HG02610 (cell line): ENCODE data around the gene ASMT.
"Not testable (repeated sequence)": the region's sequence is repeated elsewhere in the genome, so short reads cannot be mapped to it uniquely, and the experiment has no call there.

Experiments used
- ATAC-seq: cut with Tn5 transposase; IDR thresholded peaks from one replicate; pipeline ENCODE4 v1.9.1; 2021; ENCODE audit warnings: mild to moderate bottlenecking, moderate library complexity; ENCODE audit not compliant: unreplicated experiment

The ASMT gene, protein sequence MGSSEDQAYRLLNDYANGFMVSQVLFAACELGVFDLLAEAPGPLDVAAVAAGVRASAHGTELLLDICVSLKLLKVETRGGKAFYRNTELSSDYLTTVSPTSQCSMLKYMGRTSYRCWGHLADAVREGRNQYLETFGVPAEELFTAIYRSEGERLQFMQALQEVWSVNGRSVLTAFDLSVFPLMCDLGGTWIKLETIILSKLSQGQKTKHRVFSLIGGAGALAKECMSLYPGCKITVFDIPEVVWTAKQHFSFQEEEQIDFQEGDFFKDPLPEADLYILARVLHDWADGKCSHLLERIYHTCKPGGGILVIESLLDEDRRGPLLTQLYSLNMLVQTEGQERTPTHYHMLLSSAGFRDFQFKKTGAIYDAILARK

DNA sequence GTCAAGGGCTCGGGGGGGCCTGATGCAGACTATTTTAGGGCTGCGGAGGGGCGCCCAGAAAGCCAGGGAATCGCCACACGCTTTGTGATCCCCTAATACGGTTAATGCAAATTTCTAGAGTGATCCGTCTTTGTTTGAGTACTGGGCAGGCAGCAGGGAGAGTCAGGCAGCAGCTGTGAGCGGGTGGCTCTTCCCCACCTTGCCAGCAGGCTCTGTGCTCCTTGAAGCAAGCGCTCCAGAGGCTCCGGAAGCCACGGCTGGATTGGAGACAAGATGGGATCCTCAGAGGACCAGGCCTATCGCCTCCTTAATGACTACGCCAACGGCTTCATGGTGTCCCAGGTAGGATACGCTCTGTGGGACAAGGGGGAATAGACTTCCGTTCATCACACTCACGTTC lies at the start of gene ASMT:
ASMT (plus strand) TSS at position 133 of the 400 bp plus-strand sequence; CDS start at position 274, 141 bp downstream.
- ATAC-seq = no peak

DNA sequence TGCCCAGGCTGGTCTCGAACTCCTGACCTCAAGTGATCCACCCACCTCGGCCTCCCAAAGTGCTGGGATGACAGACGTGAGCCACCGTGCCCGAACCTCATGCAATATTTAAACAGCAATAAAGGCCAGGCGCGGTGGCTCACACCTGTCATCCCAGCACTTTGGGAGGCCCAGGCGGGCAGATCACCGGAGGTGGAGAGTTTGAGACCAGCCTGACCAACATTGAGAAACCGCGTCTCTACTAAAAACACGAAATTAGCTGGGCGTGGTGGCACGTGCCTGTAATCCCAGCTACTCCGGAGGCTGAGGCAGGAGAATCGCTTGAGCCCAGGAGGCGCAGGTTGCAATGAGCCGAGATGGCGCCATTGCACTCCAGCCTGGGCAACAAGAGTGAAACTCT lies 40.7 kb upstream of the ASMT start:
- not testable (repeated sequence) for ATAC-seq

DNA sequence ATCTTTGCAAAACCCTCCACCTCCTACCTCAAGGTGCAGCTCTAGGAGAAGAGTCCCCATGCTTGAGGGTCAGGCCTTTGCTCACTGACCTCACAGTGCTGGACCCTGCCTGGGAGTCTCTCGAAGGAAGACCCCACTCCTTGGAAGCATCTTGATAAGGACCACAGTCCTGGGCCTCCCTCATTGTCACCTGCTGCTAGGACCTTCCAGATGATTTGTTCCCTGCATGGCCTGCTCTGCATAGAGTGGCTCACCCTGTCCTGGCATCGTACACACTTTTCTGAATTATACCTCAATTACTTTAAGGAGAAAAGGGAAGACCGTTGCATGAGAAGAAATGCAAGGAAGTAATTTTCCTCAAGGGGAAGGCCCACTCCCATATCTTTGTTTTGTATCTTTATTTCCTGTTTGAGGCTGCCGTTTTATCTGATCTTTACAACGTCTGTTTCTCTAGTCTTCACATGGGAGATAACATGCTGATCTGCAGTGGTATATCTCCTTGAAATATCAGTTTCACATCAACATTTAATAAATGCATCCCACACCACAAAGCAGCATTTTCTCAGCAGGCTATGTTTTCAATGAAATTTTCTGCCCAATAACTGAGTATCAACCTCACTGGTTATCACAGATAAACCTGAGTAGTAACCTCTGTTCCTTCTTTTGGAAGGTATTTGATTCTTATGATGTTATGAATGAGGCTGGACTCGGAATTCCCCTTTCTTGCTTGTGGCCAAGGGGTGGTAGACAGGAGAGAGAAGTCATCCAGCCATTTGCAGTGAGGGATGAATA lies 38.5 kb upstream of the ASMT start:
- no peak for ATAC-seq

DNA sequence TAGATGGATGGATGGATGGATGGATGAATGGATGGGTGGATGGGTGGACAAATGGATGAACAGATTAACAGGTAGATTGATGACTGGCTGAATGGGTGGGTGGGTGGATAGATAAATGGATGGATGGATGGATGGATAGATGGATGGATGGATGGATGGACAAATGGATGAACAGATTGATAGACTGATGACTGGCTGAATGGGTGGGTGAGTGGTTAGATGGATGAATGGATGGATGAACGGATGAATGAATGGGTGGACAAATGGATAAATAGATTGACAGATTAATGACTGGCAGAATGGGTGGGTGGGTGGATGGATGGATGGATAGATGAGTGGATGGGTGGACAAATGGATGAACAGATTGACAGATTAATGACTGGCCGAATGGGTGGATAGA lies 37.0 kb upstream of the ASMT start:
- no peak for ATAC-seq

DNA sequence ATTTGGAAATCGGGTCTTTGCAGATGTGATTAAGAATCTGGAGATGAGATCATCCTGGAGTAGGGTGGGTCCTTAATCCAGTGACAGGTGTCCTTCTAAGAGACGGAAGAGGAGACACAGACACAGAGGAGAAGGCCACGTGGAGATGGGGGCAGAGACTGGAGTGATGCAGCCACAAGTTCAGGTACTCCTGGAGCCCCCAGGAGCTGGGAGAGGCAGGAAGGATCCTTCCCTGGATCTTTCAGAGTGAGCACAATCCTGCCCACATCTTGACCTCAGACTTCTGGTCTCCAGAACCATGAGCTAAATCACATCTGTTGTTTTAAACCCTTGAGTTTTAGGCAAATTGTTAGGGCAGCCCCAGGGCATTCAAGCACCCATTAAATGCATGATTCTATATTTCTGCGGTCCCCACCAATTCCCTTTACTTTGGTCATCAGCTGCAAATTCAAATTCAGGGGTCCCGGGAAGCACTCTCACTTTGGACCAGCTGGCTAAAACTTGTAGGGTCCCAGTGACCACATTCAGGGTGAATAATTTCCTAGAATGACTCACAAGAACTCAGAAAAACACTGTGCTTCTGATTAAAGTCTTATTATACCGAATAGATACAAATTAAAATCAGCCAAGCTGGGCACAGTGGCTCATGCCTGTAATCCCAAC lies 36.2 kb upstream of the ASMT start:
- ATAC-seq = no peak

DNA sequence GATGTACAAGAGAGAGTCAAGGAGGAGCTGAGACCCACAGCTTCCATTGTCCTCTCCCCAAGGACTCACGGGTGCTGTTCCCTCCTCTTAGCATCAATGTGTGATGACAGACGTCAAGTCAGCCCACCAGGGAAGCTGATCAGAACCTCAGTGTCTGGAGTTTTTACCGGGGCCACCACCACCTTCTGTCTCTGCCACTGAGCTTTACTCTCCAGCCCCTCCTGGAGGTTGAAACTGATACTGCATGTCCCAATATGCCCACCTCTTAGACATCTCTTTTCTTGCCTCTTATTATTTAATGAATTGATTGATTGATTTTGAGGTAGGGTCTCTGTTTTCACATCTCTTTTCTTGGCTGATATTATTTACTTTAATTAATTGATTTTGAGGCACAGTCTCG lies 33.7 kb upstream of the ASMT start:
- ATAC-seq = no peak

DNA sequence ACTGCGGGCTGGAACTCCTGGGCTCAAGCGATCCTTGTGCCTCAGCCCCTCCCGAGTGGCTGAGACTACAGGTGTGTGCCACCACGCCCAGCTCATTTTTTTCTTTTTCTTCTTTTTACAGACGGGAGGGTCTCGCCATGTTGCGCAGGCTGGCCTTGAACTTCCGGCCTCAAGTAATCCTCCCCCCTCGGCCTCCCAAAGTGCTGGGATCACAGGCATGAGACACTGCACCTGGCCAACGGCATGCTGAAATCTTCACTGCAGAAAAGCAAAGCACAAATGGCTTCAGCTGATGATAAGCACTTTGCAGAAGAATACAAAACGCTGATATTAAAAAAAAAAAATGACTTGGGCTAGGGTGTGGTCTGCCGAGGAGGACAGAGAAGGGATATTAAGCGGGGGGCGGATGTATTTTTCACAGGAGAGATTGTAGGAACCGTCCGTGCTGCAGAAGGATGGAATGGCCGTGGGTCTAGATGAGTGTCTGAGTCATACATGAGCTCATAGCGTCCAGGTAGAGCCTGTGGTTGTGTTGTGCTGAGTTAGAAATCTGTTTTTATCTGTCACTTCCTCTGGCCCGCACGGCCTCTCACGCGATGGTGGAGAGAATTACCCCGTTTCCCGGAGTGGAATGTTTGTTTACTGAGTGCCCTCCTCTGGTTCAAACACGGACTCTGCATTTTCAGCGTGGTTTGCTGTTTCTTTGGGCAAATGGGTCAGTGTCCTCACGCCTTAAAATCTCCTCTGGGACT lies 32.0 kb upstream of the ASMT start:
- ATAC-seq = no peak

DNA sequence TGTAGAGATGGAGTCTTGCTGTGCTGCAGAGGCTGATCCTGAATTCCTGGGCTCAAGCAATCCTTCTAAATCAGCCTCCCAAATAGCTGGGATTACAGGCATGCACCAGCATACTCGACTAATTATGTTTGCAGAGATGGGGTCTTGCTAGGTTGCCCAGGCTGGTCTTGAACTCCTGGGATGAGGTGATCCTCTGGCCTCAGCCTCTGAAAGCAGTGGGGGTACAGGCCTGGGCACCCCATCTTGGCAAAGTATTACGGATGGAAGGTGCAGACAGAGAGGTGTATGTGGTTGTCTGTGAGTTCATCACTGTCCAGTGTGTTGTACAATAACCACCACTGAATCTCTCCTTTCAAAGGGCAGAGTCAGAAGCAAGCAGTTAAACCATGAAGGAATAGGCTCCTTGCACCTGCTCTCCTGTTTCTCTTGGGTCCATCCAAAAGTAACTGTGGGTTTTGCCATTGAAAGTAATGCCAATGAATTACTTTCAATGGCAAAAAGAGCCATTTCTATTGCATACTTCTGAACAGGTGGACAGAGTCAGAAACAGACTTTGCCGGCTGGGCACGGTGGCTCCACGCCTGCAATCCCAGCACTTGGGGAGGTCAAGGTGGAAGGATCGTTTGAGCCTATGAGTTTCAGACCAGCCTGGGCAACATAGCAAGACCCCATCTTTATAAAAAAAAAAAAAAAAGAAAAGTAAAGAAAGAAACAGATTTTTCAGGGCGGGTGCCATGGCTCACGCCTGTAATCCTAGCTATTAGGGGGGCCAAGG lies 30.4 kb upstream of the ASMT start:
- no peak for ATAC-seq

DNA sequence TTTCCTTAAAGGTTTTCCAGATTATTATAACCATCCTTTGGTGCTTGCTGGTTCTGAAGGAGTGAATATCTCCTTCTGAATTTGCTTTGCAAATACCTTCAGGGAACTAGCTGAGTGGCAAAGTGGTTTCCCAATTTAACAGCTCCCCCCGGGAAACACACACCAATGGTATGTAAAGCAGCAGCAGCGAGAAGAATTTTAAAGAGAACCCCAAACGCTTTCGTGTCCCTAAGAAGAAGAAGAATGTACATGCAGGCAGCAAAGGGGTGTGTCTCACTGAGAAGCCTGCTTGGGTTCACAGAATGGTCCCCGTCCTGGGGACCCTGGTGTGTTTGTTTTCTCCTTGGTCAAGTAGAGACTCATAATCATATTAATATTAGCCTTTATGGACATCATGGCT lies 27.7 kb upstream of the ASMT start:
- no peak for ATAC-seq

DNA sequence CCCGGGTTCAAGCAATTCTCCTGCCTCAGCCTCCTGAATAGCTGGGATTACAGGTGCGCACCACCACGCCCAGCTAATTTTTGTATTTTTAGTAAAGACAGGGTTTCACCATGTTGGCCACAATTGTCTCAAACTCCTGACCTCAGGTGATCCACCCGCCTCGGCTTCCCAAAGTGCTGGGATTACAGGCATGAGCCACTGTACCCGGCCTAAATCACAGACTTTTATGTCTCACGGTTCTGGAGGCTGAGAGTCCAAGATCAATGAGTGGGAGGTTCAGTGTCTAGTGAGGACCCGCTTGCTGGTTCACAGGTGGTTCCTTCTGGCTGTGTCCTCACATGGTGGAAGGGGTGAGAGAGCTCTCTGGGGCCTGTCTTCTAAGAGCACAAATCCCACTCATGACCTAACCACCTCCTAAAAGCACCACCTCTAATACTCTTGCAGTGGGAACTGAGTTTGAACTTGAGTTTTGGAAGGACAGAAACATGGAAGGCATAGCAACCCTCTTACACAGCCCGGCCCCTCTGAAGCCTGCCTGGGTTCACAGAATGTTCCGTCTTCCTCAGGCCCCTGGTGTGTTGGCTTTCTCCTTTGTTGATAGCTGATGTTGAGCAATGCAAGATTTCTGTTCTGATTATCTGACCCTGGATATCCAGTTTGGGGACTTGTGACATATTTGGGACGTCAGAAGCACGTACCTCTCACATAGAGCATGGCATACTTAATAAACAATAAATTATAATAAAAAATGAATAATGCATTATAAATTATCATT lies 25.3 kb upstream of the ASMT start:
- no peak for ATAC-seq

DNA sequence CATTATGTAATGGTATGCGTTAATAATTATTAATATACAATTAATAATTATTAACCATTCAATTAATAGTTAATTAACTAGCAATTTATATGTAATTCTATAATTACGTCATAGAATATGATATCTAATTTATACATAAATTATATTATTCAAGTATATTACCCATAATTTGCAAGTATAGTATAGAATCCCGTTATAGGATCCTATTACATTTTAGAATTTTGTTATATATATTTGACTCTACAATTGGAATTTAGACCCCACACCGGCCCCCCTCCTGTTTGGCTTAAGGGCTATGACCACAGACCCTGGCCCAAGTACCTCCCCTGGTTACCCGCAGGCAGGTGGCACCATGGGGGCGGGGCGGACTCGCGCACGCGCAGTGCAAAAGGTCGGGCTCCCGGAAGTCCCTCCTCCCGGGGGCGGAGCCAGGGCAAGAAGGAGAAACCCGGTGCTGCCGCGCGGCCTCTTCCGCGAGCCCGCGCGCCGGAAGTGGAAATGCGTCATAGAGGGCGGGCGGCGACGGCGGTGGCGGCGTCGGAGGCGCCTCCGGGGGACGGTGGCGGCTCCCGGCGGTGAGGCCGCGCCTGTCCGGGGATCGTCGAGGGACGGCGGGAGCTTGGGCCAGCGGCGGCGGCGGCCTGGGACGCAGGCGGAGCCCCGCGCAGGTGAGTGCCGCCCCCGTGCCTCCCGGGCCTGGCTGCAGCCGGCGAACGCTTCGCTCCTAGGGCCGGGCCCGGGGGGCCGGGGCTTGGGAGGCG lies 23.6 kb upstream of the ASMT start, which contains the start of gene AKAP17A:
AKAP17A (plus strand) TSS at position 503 of the 761 bp plus-strand sequence. CDS start 1,859 bp downstream, outside the sequence.
- peak; percentile 89 for ATAC-seq

DNA sequence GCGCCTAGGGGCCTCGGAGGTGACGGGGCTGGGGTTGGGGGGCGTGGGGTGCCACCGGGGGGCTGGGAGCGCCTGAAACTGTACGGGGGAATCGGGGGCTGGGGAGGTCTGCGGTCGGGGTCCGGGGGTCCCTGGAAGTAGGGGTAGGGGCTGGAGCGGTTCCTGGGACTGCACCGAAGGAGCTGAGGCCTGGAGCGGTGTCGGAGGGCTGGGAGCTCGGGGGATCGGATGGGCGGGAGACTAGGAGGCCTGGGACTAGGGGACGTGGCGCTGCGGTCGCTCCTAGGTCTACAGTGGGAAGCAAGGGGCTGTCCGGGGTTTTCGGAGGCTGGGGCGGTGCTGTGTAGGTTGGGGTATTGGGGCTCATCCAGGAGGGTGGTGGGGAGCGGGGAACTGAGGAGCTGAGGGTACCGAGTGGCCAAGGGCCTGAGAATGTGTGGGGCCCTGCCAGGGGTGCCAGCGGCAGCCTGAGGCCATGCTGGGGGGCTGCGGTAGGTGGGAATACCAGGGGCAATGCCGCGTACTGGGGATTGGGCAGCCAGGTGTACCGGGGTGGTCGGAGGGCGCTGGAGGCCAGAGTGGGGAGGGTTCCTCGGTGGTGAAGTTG lies 22.9 kb upstream of the ASMT start:
- ATAC-seq = no peak

DNA sequence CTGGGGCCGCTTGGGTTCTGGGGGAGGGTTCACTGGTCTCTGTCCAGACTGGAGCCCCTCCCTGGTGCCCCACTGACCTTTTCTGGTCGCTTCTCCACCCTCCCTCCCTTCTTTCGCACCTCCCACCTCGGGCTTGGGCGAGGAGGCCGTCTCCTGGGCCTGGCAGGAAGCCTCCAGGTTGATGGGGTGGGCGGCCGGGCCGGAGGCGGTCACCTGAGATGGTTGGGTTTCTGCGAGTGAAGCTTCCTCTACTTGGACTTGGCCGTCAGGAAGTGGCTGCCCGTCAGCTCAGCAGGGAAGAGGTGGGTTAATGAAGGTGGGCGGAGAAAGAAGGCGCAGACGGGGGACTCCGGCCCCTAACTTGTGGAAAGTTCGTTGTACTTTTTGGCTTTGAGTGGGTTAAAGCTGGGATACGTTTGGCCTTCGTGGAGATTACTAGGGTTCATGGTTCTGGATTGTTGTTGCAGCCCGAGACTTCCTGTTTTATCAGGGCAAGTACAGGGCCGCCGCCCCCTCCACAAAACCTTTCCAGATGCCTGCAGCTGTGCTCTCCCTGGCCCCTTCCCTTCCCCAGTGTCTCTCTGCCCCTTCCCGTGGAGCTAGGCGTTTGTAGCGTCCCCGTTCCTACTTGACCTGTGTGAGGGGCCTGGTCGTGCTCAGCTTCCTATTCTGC lies 22.3 kb upstream of the ASMT start:
- peak; percentile 37 for ATAC-seq

DNA sequence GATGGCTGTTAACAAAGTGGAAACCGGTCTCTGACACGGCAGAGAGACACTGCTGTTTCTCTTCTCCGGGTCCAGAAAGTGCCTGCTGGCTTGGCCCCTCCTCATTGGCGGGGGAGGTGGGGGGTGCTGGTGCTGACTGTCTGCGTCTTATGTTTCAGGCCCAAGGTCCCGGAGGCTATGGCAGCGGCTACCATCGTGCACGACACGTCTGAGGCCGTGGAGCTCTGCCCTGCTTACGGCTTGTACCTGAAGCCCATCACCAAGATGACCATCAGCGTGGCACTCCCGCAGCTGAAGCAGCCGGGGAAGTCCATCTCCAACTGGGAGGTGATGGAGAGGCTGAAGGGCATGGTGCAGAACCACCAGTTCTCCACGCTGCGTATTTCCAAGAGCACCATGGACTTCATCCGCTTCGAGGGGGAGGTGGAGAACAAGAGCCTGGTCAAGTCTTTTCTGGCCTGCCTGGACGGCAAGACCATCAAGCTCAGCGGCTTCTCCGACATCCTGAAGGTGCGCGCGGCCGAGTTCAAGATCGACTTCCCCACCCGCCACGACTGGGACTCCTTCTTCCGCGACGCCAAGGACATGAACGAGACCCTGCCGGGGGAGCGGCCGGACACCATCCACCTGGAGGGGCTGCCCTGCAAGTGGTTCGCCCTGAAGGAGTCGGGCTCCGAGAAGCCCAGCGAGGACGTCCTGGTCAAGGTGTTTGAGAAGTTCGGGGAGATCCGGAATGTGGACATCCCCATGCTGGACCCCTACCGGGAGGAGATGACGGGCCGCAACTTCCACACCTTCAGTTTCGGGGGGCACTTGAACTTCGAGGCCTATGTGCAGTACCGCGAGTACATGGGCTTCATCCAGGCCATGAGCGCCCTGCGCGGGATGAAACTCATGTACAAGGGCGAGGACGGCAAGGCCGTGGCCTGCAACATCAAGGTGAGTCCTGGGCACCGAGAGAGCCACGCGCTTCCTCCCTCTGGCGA lies 21.3 kb upstream of the ASMT start:
- ATAC-seq = no peak

DNA sequence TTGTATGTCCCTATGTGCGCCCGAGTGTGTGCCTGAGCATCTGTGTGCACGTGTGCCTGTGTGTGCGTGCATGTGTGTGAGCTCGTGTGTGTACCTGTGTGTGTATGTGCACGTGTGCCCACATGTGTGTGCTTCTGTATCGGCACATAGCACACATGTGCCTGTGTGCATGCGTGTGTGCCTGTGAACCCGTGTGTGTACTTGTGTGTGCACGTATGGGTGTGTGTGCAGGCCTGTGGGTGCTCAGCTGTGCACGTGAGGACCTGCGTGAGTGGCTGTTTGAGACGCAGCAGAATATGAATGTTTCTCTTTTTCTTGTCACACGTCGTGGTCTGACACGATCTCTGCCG lies 19.2 kb upstream of the ASMT start:
- no peak for ATAC-seq

DNA sequence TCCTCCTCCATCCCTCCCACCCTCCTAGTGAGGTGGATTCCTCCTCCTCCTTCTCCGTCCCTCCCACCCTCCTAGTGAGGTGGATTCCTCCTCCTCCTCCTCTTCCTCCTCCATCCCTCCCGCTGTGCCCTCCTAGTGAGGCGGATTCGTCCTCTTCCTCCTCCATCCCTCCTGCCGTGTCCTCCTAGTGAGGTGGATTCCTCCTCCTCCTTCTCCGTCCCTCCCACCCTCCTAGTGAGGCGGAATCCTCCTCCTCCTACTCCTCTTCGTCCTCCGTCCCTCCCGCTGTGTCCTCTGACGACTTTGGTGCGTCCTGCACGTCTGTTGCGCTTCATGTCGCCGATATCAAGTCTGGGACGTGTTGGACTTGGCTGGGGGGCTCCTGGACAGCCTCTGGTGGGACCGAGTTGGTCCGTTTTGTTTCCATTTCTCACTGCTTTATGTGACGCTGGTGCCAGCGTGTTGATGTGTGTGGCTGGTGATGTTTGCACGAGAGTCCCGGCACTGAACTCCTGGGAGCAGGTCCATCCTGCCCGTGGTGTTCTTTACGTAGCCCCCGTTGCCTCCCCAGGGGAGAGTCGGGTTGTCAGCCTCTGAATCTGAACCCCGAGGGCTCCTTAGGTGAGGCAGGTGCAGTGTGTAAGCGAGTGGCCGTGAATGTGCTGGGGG lies 18.0 kb upstream of the ASMT start:
- no peak for ATAC-seq
